Measurements from ENCODE around the gene RALGAPA2.
A peak's percentile ranks its signal among the peaks of the same experiment; 100 is the strongest.

The RALGAPA2 gene

GRCh38 chr20:20621195-20621594 lies 91.2 kb downstream of the RALGAPA2 start:
- TF ChIP-seq CTCF (IDR thresholded peaks at IDR 0.05; ENCODE audit: insufficient read depth, low read length, missing control alignments): no peak
- CTCF ChIA-PET: interaction anchor here (0.9 to 1.4 kb wide), 2 partner anchors 25 to 27 kb away, joined by 3 to 4 read pairs; no protein-coding TSS in a partner anchor

GRCh38 chr20:20614391-20614790 lies 98.1 kb downstream of the RALGAPA2 start:
- TF ChIP-seq CTCF (IDR thresholded peaks at IDR 0.05; ENCODE audit: insufficient read depth, low read length, missing control alignments): no peak
- DNase-seq (ENCODE audit: low read depth, low spot score): peak; percentile 66
- ChIA-PET CTCF (no interaction called here), POLR2A (no interaction called here)
- no peak overlapping the region for H3K4me3 ChIP-seq (ENCODE audit: low read depth, low read length)

More at GRCh38 chr20:20621195-20621594, 91.2 kb downstream of the RALGAPA2 start:
- no peak for DNase-seq (ENCODE audit: low read depth, low spot score)
- H3K4me3 ChIP-seq (ENCODE audit: low read depth, low read length): no peak overlapping the region
- POLR2A ChIA-PET: no interaction called here

- no peak for DNase-seq (ENCODE audit: low read depth, low spot score)
- CTCF ChIA-PET: interaction anchor here (1.3 kb wide), 1 partner anchor 19 kb away, joined by 6 read pairs; no protein-coding TSS in a partner anchor
- POLR2A ChIA-PET: no interaction called here
- H3K4me3 ChIP-seq (ENCODE audit: low read depth, low read length): no peak overlapping the region
- no peak for TF ChIP-seq CTCF (IDR thresholded peaks at IDR 0.05; ENCODE audit: insufficient read depth, low read length, missing control alignments)
Measured at GRCh38 chr20:20612251-20612650, 100.2 kb downstream of the RALGAPA2 start.

- no peak for TF ChIP-seq CTCF (IDR thresholded peaks at IDR 0.05; ENCODE audit: insufficient read depth, low read length, missing control alignments)
- ChIA-PET POLR2A (no interaction called here), CTCF (interaction anchor here (0.8 to 1.3 kb wide), 2 partner anchors 17 to 252 kb away, joined by 3 to 6 read pairs; no protein-coding TSS in a partner anchor)
- no peak for DNase-seq (ENCODE audit: low read depth, low spot score)
- H3K4me3 ChIP-seq (ENCODE audit: low read depth, low read length): no peak overlapping the region
Measured at GRCh38 chr20:20611167-20611566, 101.3 kb downstream of the RALGAPA2 start.

GRCh38 chr20:20609522-20609921 lies 102.9 kb downstream of the RALGAPA2 start:
- no peak for TF ChIP-seq CTCF (IDR thresholded peaks at IDR 0.05; ENCODE audit: insufficient read depth, low read length, missing control alignments)
- DNase-seq (ENCODE audit: low read depth, low spot score): no peak
- CTCF ChIA-PET: interaction anchor here (2.3 kb wide), 1 partner anchor 15 kb away, joined by 15 read pairs; no protein-coding TSS in a partner anchor
- POLR2A ChIA-PET: no interaction called here
- H3K4me3 ChIP-seq (ENCODE audit: low read depth, low read length): no peak overlapping the region

- DNase-seq (ENCODE audit: low read depth, low spot score): no peak
- POLR2A ChIA-PET: no interaction called here
- no peak for TF ChIP-seq CTCF (IDR thresholded peaks at IDR 0.05; ENCODE audit: insufficient read depth, low read length, missing control alignments)
- H3K4me3 ChIP-seq (ENCODE audit: low read depth, low read length): no peak overlapping the region
- CTCF ChIA-PET: interaction anchor here (2.3 kb wide), 1 partner anchor 14 kb away, joined by 15 read pairs; no protein-coding TSS in a partner anchor
Measured at GRCh38 chr20:20608641-20609040, 103.8 kb downstream of the RALGAPA2 start.

All from AG04449 (cell line).